HCT116 (cell line): ENCODE data around the gene KIF7.

Experiments
- ATF3 ChIP-seq: IDR thresholded peaks from 2 replicates; pipeline ENCODE4 v1.6.1; 2012
- CTCF ChIP-seq, 3 experiments: fragments of 200-600 bp in 1 of 3; sonication (generic) in 1 of 3; IDR thresholded peaks in 2 of 3; conservative IDR thresholded peaks in 1 of 3; 2 replicates each; pipeline ENCODE4 v1.5.1; 2012 to 2017; ENCODE audit warnings: low read depth in 2 of 3, low read length in 2 of 3, antibody characterized with exemption in 1 of 3, borderline replicate concordance in 1 of 3, control low read depth in 1 of 3, mild to moderate bottlenecking in 1 of 3, mixed read lengths in 1 of 3, mixed run types in 1 of 3, moderate library complexity in 1 of 3; ENCODE audit not compliant: insufficient read depth in 1 of 3
- EZH2phosphoT487 ChIP-seq: fragments of 200-600 bp; IDR thresholded peaks from 2 replicates; pipeline ENCODE4 v1.6.1; 2018; ENCODE audit warnings: antibody characterized with exemption, borderline replicate concordance
- MAX ChIP-seq: IDR thresholded peaks from 2 replicates; pipeline ENCODE4 v1.6.1; 2012
- POLR2A ChIP-seq: IDR thresholded peaks from 2 replicates; pipeline ENCODE4 v1.7.0; 2011; ENCODE audit warnings: borderline replicate concordance; ENCODE audit not compliant: insufficient read depth, insufficient read length; ENCODE audit errors: extremely low read depth
- POLR2AphosphoS5 ChIP-seq: IDR thresholded peaks from 2 replicates; pipeline ENCODE4 v1.6.1; 2011; ENCODE audit warnings: mild to moderate bottlenecking, low read depth, low read length, moderate library complexity
- REST ChIP-seq: IDR thresholded peaks from 2 replicates; pipeline ENCODE4 v1.6.1; 2012; ENCODE audit warnings: low read depth
- SRF ChIP-seq: IDR thresholded peaks from 2 replicates; pipeline ENCODE4 v1.6.1; 2012; ENCODE audit warnings: low read depth
- TCF7L2 ChIP-seq: IDR thresholded peaks from 2 replicates; pipeline ENCODE4 v1.7.0; 2011; ENCODE audit warnings: borderline replicate concordance, inconsistent platforms; ENCODE audit not compliant: insufficient read depth, insufficient read length; ENCODE audit errors: extremely low read depth

- TF ChIP-seq CTCF (IDR thresholded peaks at IDR 0.05 in 2 of 3, conservative IDR thresholded peaks at IDR 0.05 in 1 of 3; ENCODE audit: borderline replicate concordance in 1 of 3, insufficient read depth in 1 of 3, low read depth in 2 of 3, low read length in 2 of 3): no peak
- TF ChIP-seq SRF: no peak
- no peak for TF ChIP-seq REST
- no peak for TF ChIP-seq MAX
- TF ChIP-seq POLR2AphosphoS5: no peak
- no peak for TF ChIP-seq POLR2A
- TF ChIP-seq ATF3: no peak
- TF ChIP-seq EZH2phosphoT487: no peak
- TF ChIP-seq TCF7L2: no peak
Observed at GRCh38 chr15:89593018-89593417, 62.2 kb downstream of the KIF7 start.
